Measurements from ENCODE around the gene IGF2BP1. TPM values are rescaled to one million over a fixed set of nuclear protein-coding genes. Genes with fewer than 3 reads are reported as not detected.

The IGF2BP1 gene
- total RNA-seq, 1 experiment from 2014 or later = 601 TPM

- H3K27ac Mint-ChIP-seq (ENCODE audit: unreplicated experiment) = no peak overlapping the region
- POLR2A ChIA-PET = interaction anchor here (0.5 kb wide), 1 partner anchor 90 kb away, joined by 4 read pairs; no protein-coding TSS in a partner anchor
- H3K27me3 Mint-ChIP-seq (ENCODE audit: insufficient read depth, unreplicated experiment) = no peaks in the 10 kb centered on the region
These were observed 3.9 kb upstream of the IGF2BP1 start for GRCh38 chr17:48993305-48993704.

GRCh38 chr17:48993951-48994350 is 3.2 kb upstream of the IGF2BP1 start:
- no peaks in the 10 kb centered on the region for H3K27me3 Mint-ChIP-seq (ENCODE audit: insufficient read depth, unreplicated experiment)

More at GRCh38 chr17:48993305-48993704, 3.9 kb upstream of the IGF2BP1 start:
- TF ChIP-seq CTCF (IDR thresholded peaks at IDR 0.05; ENCODE audit: insufficient read depth in 1 of 2, low read depth in 1 of 2, low read length in 1 of 2, severe bottlenecking in 1 of 2, unreplicated experiment in 1 of 2) = no peak
- Histone ChIP-seq H3K36me3 (ENCODE audit: control insufficient read depth, insufficient read depth, low read length) (no peaks in the 10 kb centered on the region), H3K4me3 (ENCODE audit: low read depth, low read length) (no peak overlapping the region), H3K9me3 (no peaks in the 10 kb centered on the region), H3K27me3 (replicated peaks; ENCODE audit: control insufficient read depth, insufficient read depth, low read length) (no peaks in the 10 kb centered on the region), H3K4me1 (peaks cover 16% of the 10 kb centered on the region)
- CTCF ChIA-PET = interaction anchor here (1.0 to 1.2 kb wide), 3 partner anchors 39 to 109 kb away, joined by 3 to 4 read pairs (median 3); no protein-coding TSS in a partner anchor
- H3K36me3 Mint-ChIP-seq (ENCODE audit: insufficient read depth, unreplicated experiment) = peaks cover 32% of the 10 kb centered on the region
- peaks cover 26% of the 10 kb centered on the region for H3K4me1 Mint-ChIP-seq (ENCODE audit: low read depth, unreplicated experiment)
- no peak overlapping the region for H3K4me3 Mint-ChIP-seq (ENCODE audit: unreplicated experiment)
- H3K9me3 Mint-ChIP-seq (ENCODE audit: unreplicated experiment) = no peaks in the 10 kb centered on the region
- intact Hi-C loops (cut with micrococcal nuclease; ENCODE audit: unreplicated experiment) = no loop called here
- DNase-seq = no peak
- BruUV-seq (replicated peaks) = no TSS peak

More at GRCh38 chr17:48993951-48994350, 3.2 kb upstream of the IGF2BP1 start:
- intact Hi-C loops (cut with micrococcal nuclease; ENCODE audit: unreplicated experiment) = no loop called here
- peak overlapping the region; percentile 86 for H3K4me3 Mint-ChIP-seq (ENCODE audit: unreplicated experiment)
- H3K9me3 Mint-ChIP-seq (ENCODE audit: unreplicated experiment) = no peaks in the 10 kb centered on the region
- no TSS peak for BruUV-seq (replicated peaks)
- no peak overlapping the region for H3K27ac Mint-ChIP-seq (ENCODE audit: unreplicated experiment)
- Histone ChIP-seq H3K9me3 (no peaks in the 10 kb centered on the region), H3K4me3 (ENCODE audit: low read depth, low read length) (no peak overlapping the region), H3K4me1 (peaks cover 16% of the 10 kb centered on the region), H3K27me3 (replicated peaks; ENCODE audit: control insufficient read depth, insufficient read depth, low read length) (no peaks in the 10 kb centered on the region), H3K36me3 (ENCODE audit: control insufficient read depth, insufficient read depth, low read length) (no peaks in the 10 kb centered on the region)
- peaks cover 26% of the 10 kb centered on the region for H3K4me1 Mint-ChIP-seq (ENCODE audit: low read depth, unreplicated experiment)
- H3K36me3 Mint-ChIP-seq (ENCODE audit: insufficient read depth, unreplicated experiment) = peaks cover 38% of the 10 kb centered on the region
- TF ChIP-seq CTCF (IDR thresholded peaks at IDR 0.05; ENCODE audit: insufficient read depth in 1 of 2, low read depth in 1 of 2, low read length in 1 of 2, severe bottlenecking in 1 of 2, unreplicated experiment in 1 of 2) = no peak
- ChIA-PET POLR2A (interaction anchor here (4.9 kb wide), 1 partner anchor 50 kb away, joined by 62 read pairs; the partner anchor contains the start of gene SNF8), CTCF (interaction anchor here (1.2 to 7.1 kb wide), 2 partner anchors 36 to 40 kb away, joined by 3 to 136 read pairs; no protein-coding TSS in a partner anchor)
- no peak for DNase-seq

Data from Caco-2 (cell line).